Tibial nerve (tissue), 4 donors: Measurements from ENCODE around the gene NR2E1.

ENCODE experiments used
- EP300 ChIP-seq, 2 donors: sonication (generic); formaldehyde crosslinking; IDR thresholded peaks; one replicate each; pipeline ENCODE4 v1.6.1; 2017; ENCODE audit warnings: antibody characterized with exemption in 2 of 2, mild to moderate bottlenecking in 1 of 2
- POLR2A ChIP-seq, 2 donors: fragments of 450-650 bp; IDR thresholded peaks; one replicate each; pipeline ENCODE4 v1.6.1; 2017; ENCODE audit warnings: antibody characterized with exemption in 2 of 2, mild to moderate bottlenecking in 2 of 2, moderate library complexity in 2 of 2
- TF ChIP-seq, protein P1 (sequence below), 5 experiments: fragments of 200-600 bp in 3 of 5; fragments of 450-650 bp in 2 of 5; sonication (generic) in 3 of 5; IDR thresholded peaks; one replicate each; pipeline ENCODE4 v1.5.1; 2016 to 2019; ENCODE audit warnings: antibody characterized with exemption in 5 of 5, mild to moderate bottlenecking in 3 of 5, moderate library complexity in 2 of 5

DNA sequence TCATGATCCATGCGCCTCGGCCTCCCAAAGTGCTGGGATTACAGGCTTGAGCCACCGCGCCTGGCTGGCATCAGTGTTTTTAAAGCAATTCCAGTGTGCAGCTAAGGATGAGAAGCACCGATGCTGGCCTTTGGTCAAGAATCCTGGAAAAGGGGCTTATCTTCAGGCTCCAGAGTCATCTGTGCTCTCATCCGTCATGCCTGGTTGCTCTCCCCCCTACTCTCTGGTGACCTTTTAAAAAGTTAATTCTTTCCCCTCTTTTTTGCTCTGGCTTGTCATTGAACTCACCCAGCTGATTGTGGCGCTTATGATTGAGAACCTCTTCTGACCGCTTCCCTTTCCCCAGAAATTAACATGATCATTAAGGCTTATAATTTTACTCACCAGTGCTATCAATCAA, 28.7 kb downstream of the NR2E1 start:
- TF ChIP-seq, protein P1, sequence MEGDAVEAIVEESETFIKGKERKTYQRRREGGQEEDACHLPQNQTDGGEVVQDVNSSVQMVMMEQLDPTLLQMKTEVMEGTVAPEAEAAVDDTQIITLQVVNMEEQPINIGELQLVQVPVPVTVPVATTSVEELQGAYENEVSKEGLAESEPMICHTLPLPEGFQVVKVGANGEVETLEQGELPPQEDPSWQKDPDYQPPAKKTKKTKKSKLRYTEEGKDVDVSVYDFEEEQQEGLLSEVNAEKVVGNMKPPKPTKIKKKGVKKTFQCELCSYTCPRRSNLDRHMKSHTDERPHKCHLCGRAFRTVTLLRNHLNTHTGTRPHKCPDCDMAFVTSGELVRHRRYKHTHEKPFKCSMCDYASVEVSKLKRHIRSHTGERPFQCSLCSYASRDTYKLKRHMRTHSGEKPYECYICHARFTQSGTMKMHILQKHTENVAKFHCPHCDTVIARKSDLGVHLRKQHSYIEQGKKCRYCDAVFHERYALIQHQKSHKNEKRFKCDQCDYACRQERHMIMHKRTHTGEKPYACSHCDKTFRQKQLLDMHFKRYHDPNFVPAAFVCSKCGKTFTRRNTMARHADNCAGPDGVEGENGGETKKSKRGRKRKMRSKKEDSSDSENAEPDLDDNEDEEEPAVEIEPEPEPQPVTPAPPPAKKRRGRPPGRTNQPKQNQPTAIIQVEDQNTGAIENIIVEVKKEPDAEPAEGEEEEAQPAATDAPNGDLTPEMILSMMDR (IDR thresholded peaks at IDR 0.05): no peak
- TF ChIP-seq POLR2A (IDR thresholded peaks at IDR 0.05) (no peak), EP300 (IDR thresholded peaks at IDR 0.05) (no peak)
